Prostate gland (tissue), 2 donors: ENCODE measurements around the gene UBR4. TPM values are rescaled to one million over a fixed set of nuclear protein-coding genes. Genes with fewer than 3 reads are reported as not detected.

Experiments
- DNase-seq: peaks from one replicate; pipeline ENCODE4 v3.0.0-alpha.2; 2019; ENCODE audit warnings: low spot score
- H3K27ac ChIP-seq, 2 donors: fragments of 200-600 bp; sonication (generic); 2 replicates each; pipeline ENCODE4 v1.5.1; 2017 to 2019
- H3K27me3 ChIP-seq: fragments of 200-600 bp; sonication (generic); replicated peaks from 2 replicates; pipeline ENCODE4 v1.5.1; 2019; ENCODE audit not compliant: insufficient read depth
- H3K36me3 ChIP-seq, 2 donors: fragments of 200-600 bp; sonication (generic); 1 replicate in 1 of 2; 2 replicates in 1 of 2; pipeline versions ENCODE4 v1.5.1 to v1.8.1; 2017 to 2019
- H3K4me1 ChIP-seq: fragments of 200-600 bp; sonication (generic); replicated peaks from 2 replicates; pipeline ENCODE4 v1.5.1; 2019
- H3K4me3 ChIP-seq, 2 donors: fragments of 200-600 bp; sonication (generic); 2 replicates each; pipeline ENCODE4 v1.5.1; 2017 to 2019
- H3K9me3 ChIP-seq: fragments of 200-600 bp; sonication (generic); 2 replicates; pipeline ENCODE4 v1.5.1; 2017
- CTCF ChIP-seq, 4 experiments: fragments of 200-600 bp in 2 of 4; fragments of 450-650 bp in 2 of 4; sonication (generic) in 2 of 4; IDR thresholded peaks; 1 replicate in 3 of 4; 2 replicates in 1 of 4; pipeline ENCODE4 v1.5.1; 2016 to 2019; ENCODE audit warnings: antibody characterized with exemption in 4 of 4, mild to moderate bottlenecking in 2 of 4, moderate library complexity in 2 of 4
- POLR2A ChIP-seq: fragments of 450-650 bp; IDR thresholded peaks from one replicate; pipeline ENCODE4 v1.6.1; 2016; ENCODE audit warnings: antibody characterized with exemption, mild to moderate bottlenecking
- POLR2AphosphoS5 ChIP-seq: sonication (generic); formaldehyde crosslinking; IDR thresholded peaks from one replicate; pipeline ENCODE4 v1.6.1; 2017; ENCODE audit warnings: antibody characterized with exemption
- WGBS: methylation state at CpG from one replicate; pipeline ENCODE4 v1.1.5; 2018; 5-methylcytosine and 5-hydroxymethylcytosine counted together
- intact Hi-C: fragments of 100-400 bp; cut with DNase I; formaldehyde crosslinking; loops from one replicate; pipeline ENCODE4 v1.14.2; 2022
- total RNA-seq, 2 donors: library from RNA; depleted of rRNA; stranded (reverse); fragments of >200 nt; gene quantifications; one replicate each; pipeline ENCODE4 v1.1.0, GENCODE V29; 2016

Gene UBR4
- total RNA-seq, 2 donors from 2014 or later: 93.5 to 311 TPM

GRCh38 chr1:19139711-19140110 lies 70.4 kb downstream of the UBR4 start:
- H3K27me3 ChIP-seq: no peaks in the 10 kb centered on the region
- DNase-seq: no peak
- no peak overlapping the region for H3K27ac ChIP-seq
- TF ChIP-seq POLR2A (no peak), CTCF (IDR thresholded peaks at IDR 0.05) (no peak), POLR2AphosphoS5 (no peak)
- H3K4me1 ChIP-seq: no peaks in the 10 kb centered on the region
- intact Hi-C loops: no loop called here
- H3K36me3 ChIP-seq: peaks cover 10 to 38% of the 10 kb centered on the region in 2 donors
- no peak overlapping the region for H3K4me3 ChIP-seq
- H3K9me3 ChIP-seq: no peaks in the 10 kb centered on the region
- WGBS: 58% methylated on average over 3 of the region's 3 CpGs

DNA sequence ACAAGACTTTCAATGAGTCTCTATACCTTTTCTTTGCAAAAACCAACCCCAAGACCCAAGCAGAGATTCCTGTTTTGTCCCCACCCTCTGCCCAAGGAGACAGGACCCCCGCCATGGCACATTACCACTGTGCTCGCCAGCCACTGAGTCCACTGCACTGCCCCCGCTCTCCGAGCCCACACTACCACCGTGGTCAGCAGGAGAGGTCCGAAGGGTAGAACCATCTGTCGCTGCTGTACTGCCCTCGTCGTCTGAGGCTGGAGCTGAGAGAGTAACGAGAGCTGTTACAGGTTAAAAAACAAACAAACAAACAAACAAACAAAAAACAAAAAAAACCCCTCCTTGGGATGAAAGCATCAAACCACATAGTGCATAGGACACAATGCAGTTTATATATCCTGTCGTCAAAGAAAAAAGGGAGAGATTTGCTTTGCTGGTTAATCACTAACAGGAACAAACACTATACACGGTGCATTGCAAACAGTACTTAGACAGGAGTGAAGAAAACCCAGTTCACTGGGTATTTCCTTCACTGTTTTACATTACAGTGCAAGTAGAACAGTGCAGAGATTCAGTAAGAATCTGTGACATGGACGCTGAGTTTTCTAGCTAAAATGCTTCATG lies 71.0 kb downstream of the UBR4 start:
- DNase-seq: no peak
- Histone ChIP-seq H3K27me3 (no peaks in the 10 kb centered on the region), H3K27ac (no peak overlapping the region), H3K4me1 (no peaks in the 10 kb centered on the region), H3K36me3 (peaks cover 10 to 31% of the 10 kb centered on the region in 2 donors), H3K9me3 (no peaks in the 10 kb centered on the region), H3K4me3 (no peak overlapping the region)
- TF ChIP-seq POLR2AphosphoS5 (no peak), POLR2A (no peak), CTCF (IDR thresholded peaks at IDR 0.05) (no peak)
- intact Hi-C loops: no loop called here
- 66% methylated on average over 13 of the region's 13 CpGs for WGBS

DNA sequence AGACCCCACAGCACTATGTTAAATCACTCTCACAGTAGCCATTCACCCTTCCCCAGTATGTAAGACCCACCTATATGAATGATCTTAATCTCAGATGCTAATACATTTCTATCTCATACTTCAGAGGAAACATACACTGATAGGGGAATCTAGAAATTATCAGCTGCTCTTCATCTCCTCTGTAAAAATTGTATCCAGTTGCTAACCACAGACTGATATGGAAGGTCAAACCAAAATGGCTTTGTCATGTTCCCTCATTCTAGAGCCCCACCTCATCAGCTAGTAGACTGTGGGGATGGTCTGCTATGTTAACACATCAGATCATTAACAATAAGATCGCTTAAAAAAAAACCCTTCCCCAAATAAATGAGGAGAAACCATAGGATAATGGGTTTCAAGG lies 71.7 kb downstream of the UBR4 start:
- Histone ChIP-seq H3K9me3 (no peaks in the 10 kb centered on the region), H3K27me3 (no peaks in the 10 kb centered on the region), H3K36me3 (peaks cover 10 to 28% of the 10 kb centered on the region in 2 donors), H3K4me3 (no peak overlapping the region), H3K4me1 (no peaks in the 10 kb centered on the region), H3K27ac (no peak overlapping the region)
- TF ChIP-seq CTCF (IDR thresholded peaks at IDR 0.05) (no peak), POLR2A (no peak), POLR2AphosphoS5 (no peak)
- WGBS: 100% methylated on average over 1 of the region's 1 CpG
- intact Hi-C loops: no loop called here
- DNase-seq: no peak

- intact Hi-C loops: no loop called here
- Histone ChIP-seq H3K36me3 (peaks cover 10 to 28% of the 10 kb centered on the region in 2 donors), H3K9me3 (no peaks in the 10 kb centered on the region), H3K4me1 (no peaks in the 10 kb centered on the region), H3K27ac (no peak overlapping the region), H3K27me3 (no peaks in the 10 kb centered on the region), H3K4me3 (no peak overlapping the region)
- DNase-seq: no peak
- 92% methylated on average over 4 of the region's 4 CpGs for WGBS
- TF ChIP-seq POLR2A: no peak
Measured at GRCh38 chr1:19137158-19137557, 72.9 kb downstream of the UBR4 start.

DNA sequence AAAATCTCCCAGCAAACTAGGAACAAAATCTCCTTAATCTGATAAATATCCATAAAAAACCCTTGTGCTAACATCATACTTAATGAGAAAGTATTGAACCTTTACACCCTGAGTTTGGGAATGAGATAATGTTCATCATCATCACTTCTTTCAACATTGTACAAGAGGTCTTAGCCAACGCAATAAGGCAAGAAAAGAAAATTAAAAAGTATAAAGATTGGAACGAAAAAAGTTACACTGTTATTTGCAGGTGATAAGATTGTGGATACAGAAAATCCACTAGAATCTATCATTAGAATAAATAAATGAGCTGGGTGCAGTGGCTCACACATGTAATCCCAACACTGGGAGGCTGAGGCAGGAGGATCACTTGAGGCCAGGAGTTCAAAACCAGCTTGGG lies 76.7 kb downstream of the UBR4 start:
- Histone ChIP-seq H3K4me3 (no peak overlapping the region), H3K27ac (no peak overlapping the region), H3K36me3 (peaks cover 7 to 16% of the 10 kb centered on the region in 2 donors), H3K4me1 (no peaks in the 10 kb centered on the region), H3K9me3 (no peaks in the 10 kb centered on the region), H3K27me3 (no peaks in the 10 kb centered on the region)
- 100% methylated on average over 2 of the region's 2 CpGs for WGBS
- TF ChIP-seq POLR2A (no peak), CTCF (IDR thresholded peaks at IDR 0.05) (no peak), POLR2AphosphoS5 (no peak)
- no peak for DNase-seq
- intact Hi-C loops: no loop called here
